Testis (tissue), 3 donors: Measurements from ENCODE around the gene SMAD1. TPM values are rescaled to one million over a fixed set of nuclear protein-coding genes. Genes with fewer than 3 reads are reported as not detected.

ENCODE experiments used
- DNase-seq: peaks from one replicate; pipeline ENCODE4 v3.0.0-alpha.2; 2019
- H3K27ac ChIP-seq, 2 donors: fragments of 200-600 bp; sonication (generic); one replicate each; pipeline ENCODE4 v1.5.1; 2019
- H3K27me3 ChIP-seq: fragments of 200-600 bp; sonication (generic); one replicate; pipeline ENCODE4 v1.5.1; 2019
- H3K36me3 ChIP-seq: fragments of 200-600 bp; sonication (generic); one replicate; pipeline ENCODE4 v1.5.1; 2017; ENCODE audit warnings: low read depth; ENCODE audit errors: missing control alignments
- H3K4me1 ChIP-seq: fragments of 200-600 bp; sonication (generic); one replicate; pipeline ENCODE4 v1.5.1; 2019
- H3K4me3 ChIP-seq, 2 donors: fragments of 200-600 bp; sonication (generic); one replicate each; pipeline ENCODE4 v1.5.1; 2017 to 2019
- H3K9me3 ChIP-seq: fragments of 200-600 bp; sonication (generic); one replicate; pipeline ENCODE4 v1.5.1; 2017
- POLR2A ChIP-seq: fragments of 450-650 bp; IDR thresholded peaks from one replicate; pipeline ENCODE4 v1.6.1; 2017; ENCODE audit warnings: antibody characterized with exemption, mild to moderate bottlenecking, moderate library complexity
- WGBS, 2 donors: methylation state at CpG; one replicate each; pipeline ENCODE4 v1.1.5; 2018; 5-methylcytosine and 5-hydroxymethylcytosine counted together
- intact Hi-C: fragments of 100-400 bp; cut with DNase I; formaldehyde crosslinking; loops from one replicate; pipeline ENCODE4 v1.15.1; 2023; ENCODE audit warnings: low total_unique reads
- polyA plus RNA-seq: library from polyadenylated mRNA; stranded (reverse); fragments of 350-450 nt; fragmentation: Illumina TruSeq; extraction: RNeasy Lipid Tissue Mini Kit (QIAGEN cat#74804); gene quantifications from one replicate; pipeline ENCODE4 v1.2.3, GENCODE V29; 2014; ENCODE audit warnings: low read depth, low replicate concordance; ENCODE audit not compliant: insufficient read depth
- total RNA-seq, 2 donors: library from RNA; depleted of rRNA; stranded (reverse); fragments of >200 nt; gene quantifications; one replicate each; pipeline ENCODE4 v1.2.3, GENCODE V29; 2016
- TF ChIP-seq, protein P1 (sequence below), 3 experiments: fragments of 450-650 bp in 2 of 3; fragments of 200-600 bp in 1 of 3; sonication (generic) in 1 of 3; IDR thresholded peaks; one replicate each; pipeline ENCODE4 v1.5.1; 2016 to 2019; ENCODE audit warnings: antibody characterized with exemption in 3 of 3, mild to moderate bottlenecking in 2 of 3, moderate library complexity in 1 of 3

Gene SMAD1
- total and polyA plus RNA-seq, 3 donors from 2014 or later: 29.6 to 37.6 (median 30.1) TPM

DNA sequence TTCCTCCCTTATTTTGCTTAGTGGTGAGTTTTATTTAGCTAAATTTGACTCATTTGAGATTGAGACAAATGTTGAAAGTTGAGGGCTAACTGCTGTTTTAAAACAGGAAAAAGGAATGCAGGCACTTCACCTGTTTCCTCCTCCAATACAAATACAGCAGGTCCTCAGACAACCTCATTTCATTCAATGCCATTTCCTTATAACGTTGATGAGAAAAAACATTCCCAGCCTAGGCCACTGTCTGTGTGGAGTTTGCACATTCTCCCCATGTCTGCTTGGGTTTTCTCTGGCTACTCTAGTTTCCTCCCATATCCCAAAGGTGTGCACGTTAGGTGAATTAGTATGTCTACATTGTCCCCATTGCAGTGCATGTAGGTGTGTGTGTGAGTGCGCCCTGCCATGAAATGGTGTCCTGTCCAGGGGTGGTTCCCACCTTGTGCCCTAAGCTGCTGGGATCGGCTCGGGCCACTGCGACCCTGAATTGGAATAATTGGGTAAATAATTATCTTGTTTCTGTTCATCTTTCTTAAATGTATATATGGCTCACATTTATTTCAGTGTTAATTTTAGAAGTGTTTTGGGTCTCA is 21.9 kb downstream of the SMAD1 start:
- Histone ChIP-seq H3K4me1 (no peaks in the 10 kb centered on the region), H3K27me3 (no peaks in the 10 kb centered on the region), H3K4me3 (no peak overlapping the region), H3K9me3 (no peaks in the 10 kb centered on the region), H3K27ac (no peak overlapping the region), H3K36me3 (no peaks in the 10 kb centered on the region)
- no peak for DNase-seq
- intact Hi-C loops: no loop called here
- WGBS, 2 donors: 87 to 93% methylated on average over 6 of the region's 6 CpGs
- TF ChIP-seq, protein P1, sequence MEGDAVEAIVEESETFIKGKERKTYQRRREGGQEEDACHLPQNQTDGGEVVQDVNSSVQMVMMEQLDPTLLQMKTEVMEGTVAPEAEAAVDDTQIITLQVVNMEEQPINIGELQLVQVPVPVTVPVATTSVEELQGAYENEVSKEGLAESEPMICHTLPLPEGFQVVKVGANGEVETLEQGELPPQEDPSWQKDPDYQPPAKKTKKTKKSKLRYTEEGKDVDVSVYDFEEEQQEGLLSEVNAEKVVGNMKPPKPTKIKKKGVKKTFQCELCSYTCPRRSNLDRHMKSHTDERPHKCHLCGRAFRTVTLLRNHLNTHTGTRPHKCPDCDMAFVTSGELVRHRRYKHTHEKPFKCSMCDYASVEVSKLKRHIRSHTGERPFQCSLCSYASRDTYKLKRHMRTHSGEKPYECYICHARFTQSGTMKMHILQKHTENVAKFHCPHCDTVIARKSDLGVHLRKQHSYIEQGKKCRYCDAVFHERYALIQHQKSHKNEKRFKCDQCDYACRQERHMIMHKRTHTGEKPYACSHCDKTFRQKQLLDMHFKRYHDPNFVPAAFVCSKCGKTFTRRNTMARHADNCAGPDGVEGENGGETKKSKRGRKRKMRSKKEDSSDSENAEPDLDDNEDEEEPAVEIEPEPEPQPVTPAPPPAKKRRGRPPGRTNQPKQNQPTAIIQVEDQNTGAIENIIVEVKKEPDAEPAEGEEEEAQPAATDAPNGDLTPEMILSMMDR (IDR thresholded peaks at IDR 0.05): no peak
- TF ChIP-seq POLR2A: no peak

GRCh38 chr4:145505995-145506394 is 24.3 kb downstream of the SMAD1 start:
- TF ChIP-seq, protein P1 (IDR thresholded peaks at IDR 0.05): no peak
- no peak for TF ChIP-seq POLR2A
- no peaks in the 10 kb centered on the region for H3K4me1 ChIP-seq
- no peak overlapping the region for H3K27ac ChIP-seq
- H3K4me3 ChIP-seq: no peak overlapping the region
- H3K27me3 ChIP-seq: no peaks in the 10 kb centered on the region
- H3K9me3 ChIP-seq: no peaks in the 10 kb centered on the region
- no peak for DNase-seq
- intact Hi-C loops: no loop called here
- 92 to 98% methylated on average over 3 of the region's 3 CpGs for WGBS, 2 donors
- no peaks in the 10 kb centered on the region for H3K36me3 ChIP-seq

GRCh38 chr4:145507636-145508035 is 26.0 kb downstream of the SMAD1 start:
- Histone ChIP-seq H3K36me3 (no peaks in the 10 kb centered on the region), H3K9me3 (no peaks in the 10 kb centered on the region), H3K27me3 (no peaks in the 10 kb centered on the region), H3K4me3 (no peak overlapping the region), H3K4me1 (no peaks in the 10 kb centered on the region), H3K27ac (no peak overlapping the region)
- intact Hi-C loops: no loop called here
- TF ChIP-seq, protein P1 (IDR thresholded peaks at IDR 0.05): no peak
- no peak for TF ChIP-seq POLR2A
- DNase-seq: no peak
- WGBS, 2 donors: 88 to 89% methylated on average over 1 of the region's 1 CpG

GRCh38 chr4:145511913-145512522 is 30.4 kb downstream of the SMAD1 start:
- WGBS, 2 donors: 83% methylated on average over 2 of the region's 2 CpGs
- Histone ChIP-seq H3K4me3 (no peak overlapping the region), H3K27ac (no peak overlapping the region), H3K36me3 (no peaks in the 10 kb centered on the region), H3K27me3 (no peaks in the 10 kb centered on the region), H3K4me1 (no peaks in the 10 kb centered on the region), H3K9me3 (no peaks in the 10 kb centered on the region)
- DNase-seq: no peak
- intact Hi-C loops: no loop called here
- TF ChIP-seq, protein P1 (IDR thresholded peaks at IDR 0.05): no peak
- TF ChIP-seq POLR2A: no peak
